ENCODE results near the gene DRD4. TPM values are rescaled to one million over a fixed set of nuclear protein-coding genes. Genes with fewer than 3 reads are reported as not detected.

DRD4 gene
- total and polyA plus RNA-seq, 12 donors = 0.28 to 1.3 (median 0.47) TPM; not detected in 3

- peaks cover 0 to 3% of the 10 kb centered on the region in 2 donors for H3K36me3 ChIP-seq (replicated peaks in 1 of 2)
- 93 to 98% (median 96%) methylated on average over 13 of the region's 13 CpGs for WGBS, 4 donors
- no peaks in the 10 kb centered on the region for H3K9me3 ChIP-seq (replicated peaks in 1 of 3)
- H3K4me1 ChIP-seq (replicated peaks in 1 of 2) = peaks cover 0 to 7% of the 10 kb centered on the region in 2 donors
- DNase-seq = no peak
- no peaks in the 10 kb centered on the region for H3K27me3 ChIP-seq
- no peak for TF ChIP-seq POLR2A (IDR thresholded peaks at IDR 0.05)
- no peak for TF ChIP-seq CTCF (IDR thresholded peaks at IDR 0.05)
- no peak overlapping the region for H3K4me3 ChIP-seq
- no peak overlapping the region for H3K27ac ChIP-seq
- intact Hi-C loops (cut with DNase I) = no loop called here
These were observed 16.9 kb upstream of the DRD4 start for GRCh38 chr11:620201-620600.

- WGBS, 4 donors = 72 to 79% (median 76%) methylated on average over 34 to 45 of the region's 45 CpGs
- peaks cover 0 to 6% of the 10 kb centered on the region in 2 donors for H3K4me1 ChIP-seq (replicated peaks in 1 of 2)
- H3K9me3 ChIP-seq (replicated peaks in 1 of 3) = no peaks in the 10 kb centered on the region
- no peaks in the 10 kb centered on the region for H3K27me3 ChIP-seq
- no peaks in the 10 kb centered on the region for H3K36me3 ChIP-seq (replicated peaks in 1 of 2)
- TF ChIP-seq POLR2A (IDR thresholded peaks at IDR 0.05) (no peak), CTCF (IDR thresholded peaks at IDR 0.05) (no peak)
- H3K4me3 ChIP-seq = no peak overlapping the region
- intact Hi-C loops (cut with DNase I) = no loop called here
- no peak for DNase-seq
- no peak overlapping the region for H3K27ac ChIP-seq
These were observed 15.9 kb upstream of the DRD4 start for GRCh38 chr11:620935-621814.

- no peak for DNase-seq
- H3K9me3 ChIP-seq (replicated peaks in 1 of 3) = no peaks in the 10 kb centered on the region
- H3K4me1 ChIP-seq (replicated peaks in 1 of 2) = peaks cover 0 to 6% of the 10 kb centered on the region in 2 donors
- TF ChIP-seq CTCF (IDR thresholded peaks at IDR 0.05) (no peak), POLR2A (IDR thresholded peaks at IDR 0.05) (no peak)
- intact Hi-C loops (cut with DNase I) = no loop called here
- H3K36me3 ChIP-seq (replicated peaks in 1 of 2) = no peaks in the 10 kb centered on the region
- no peak overlapping the region for H3K27ac ChIP-seq
- no peaks in the 10 kb centered on the region for H3K27me3 ChIP-seq
- 86 to 91% (median 89%) methylated on average over 26 to 27 of the region's 27 CpGs for WGBS, 4 donors
- no peak overlapping the region for H3K4me3 ChIP-seq
These were observed 15.2 kb upstream of the DRD4 start for GRCh38 chr11:621838-622237.

- DNase-seq = peak in 1 of 7 donors; percentile 17
- Histone ChIP-seq H3K27ac (no peak overlapping the region), H3K4me3 (no peak overlapping the region), H3K4me1 (replicated peaks in 1 of 2) (peaks cover 0 to 6% of the 10 kb centered on the region in 2 donors), H3K36me3 (replicated peaks in 1 of 2) (no peaks in the 10 kb centered on the region), H3K27me3 (no peaks in the 10 kb centered on the region), H3K9me3 (replicated peaks in 1 of 3) (no peaks in the 10 kb centered on the region)
- intact Hi-C loops (cut with DNase I) = no loop called here
- TF ChIP-seq POLR2A (IDR thresholded peaks at IDR 0.05) (no peak), CTCF (IDR thresholded peaks at IDR 0.05) (no peak)
- WGBS, 4 donors = 79 to 93% (median 89%) methylated on average over 8 to 15 of the region's 15 CpGs
These were observed 13.7 kb upstream of the DRD4 start for GRCh38 chr11:623349-623869.
